WTC11 (cell line): Measurements from ENCODE around the gene CLDN2. TPM values are rescaled to one million over a fixed set of nuclear protein-coding genes. Genes with fewer than 3 reads are reported as not detected.

Experiments
- ATAC-seq: fragments of 200-7000 bp; cut with Tn5 transposase; 2 replicates; pipeline ENCODE4 v1.10.0; 2021; ENCODE audit warnings: mild to moderate bottlenecking, moderate library complexity
- CTCF ChIA-PET: fragments of 300-600 bp; sonication (Branson Sonifier 250); formaldehyde crosslinking; loops from one replicate; lab custom pipeline; 2021; ENCODE audit warnings: antibody characterized with exemption; lab: Charles Lee
- POLR2A ChIA-PET: fragments of 350-600 bp; sonication (Branson Sonifier 250); formaldehyde crosslinking; loops from one replicate; lab custom pipeline; 2021; ENCODE audit warnings: antibody characterized with exemption; lab: Charles Lee
- DNase-seq: peaks from one replicate; pipeline ENCODE4 v3.0.0; 2021; ENCODE audit warnings: low spot score
- H3K27ac Mint-ChIP-seq: 2 replicates; pipeline ENCODE4 v1.8.0; 2021; ENCODE audit warnings: mixed read lengths
- H3K27me3 Mint-ChIP-seq: 2 replicates; pipeline ENCODE4 v1.8.0; 2021; ENCODE audit warnings: low read depth, mild to moderate bottlenecking, moderate library complexity, mixed read lengths
- H3K36me3 Mint-ChIP-seq: 2 replicates; pipeline ENCODE4 v1.8.0; 2021; ENCODE audit warnings: mixed read lengths
- H3K4me1 Mint-ChIP-seq: 2 replicates; pipeline ENCODE4 v1.8.0; 2022; ENCODE audit warnings: mixed read lengths
- H3K4me3 Mint-ChIP-seq: 2 replicates; pipeline ENCODE4 v1.8.0; 2021; ENCODE audit warnings: mild to moderate bottlenecking, moderate library complexity, mixed read lengths
- H3K9me3 Mint-ChIP-seq: 2 replicates; pipeline ENCODE4 v1.8.0; 2021; ENCODE audit warnings: mixed read lengths
- ATF1 ChIP-seq: sonication (generic); formaldehyde crosslinking; IDR thresholded peaks from 2 replicates; pipeline ENCODE4 v1.8.1; 2023; ENCODE audit warnings: mild to moderate bottlenecking, moderate library complexity, missing genetic modification reagents
- CREB1 ChIP-seq: sonication (generic); formaldehyde crosslinking; IDR thresholded peaks from 2 replicates; pipeline ENCODE4 v1.8.0; 2023; ENCODE audit warnings: mild to moderate bottlenecking, missing genetic modification reagents
- CREM ChIP-seq: sonication (generic); formaldehyde crosslinking; IDR thresholded peaks from 2 replicates; pipeline ENCODE4 v1.8.1; 2022; ENCODE audit warnings: mild to moderate bottlenecking, missing genetic modification reagents, moderate library complexity
- FOXP1 ChIP-seq: sonication (generic); formaldehyde crosslinking; IDR thresholded peaks from 2 replicates; pipeline ENCODE4 v1.8.0; 2022; ENCODE audit warnings: missing genetic modification reagents, mild to moderate bottlenecking, moderate library complexity, borderline replicate concordance
- NFATC4 ChIP-seq: fragments of 250-450 bp; sonication (Bioruptor Pico); IDR thresholded peaks from 2 replicates; pipeline ENCODE4 v1.9.0; 2021; ENCODE audit warnings: mild to moderate bottlenecking
- NR2C2 ChIP-seq: sonication (generic); formaldehyde crosslinking; IDR thresholded peaks from 2 replicates; pipeline ENCODE4 v1.8.0; 2022; ENCODE audit warnings: mild to moderate bottlenecking, missing genetic modification reagents
- PRDM15 ChIP-seq: sonication (generic); formaldehyde crosslinking; IDR thresholded peaks from 2 replicates; pipeline ENCODE4 v1.8.0; 2022; ENCODE audit warnings: missing genetic modification reagents
- SMAD4 ChIP-seq: sonication (generic); formaldehyde crosslinking; IDR thresholded peaks from 2 replicates; pipeline ENCODE4 v1.8.0; 2022; ENCODE audit warnings: mild to moderate bottlenecking, missing genetic modification reagents
- TEAD4 ChIP-seq: sonication (generic); formaldehyde crosslinking; IDR thresholded peaks from 2 replicates; pipeline ENCODE4 v1.8.0; 2022; ENCODE audit warnings: mild to moderate bottlenecking, missing genetic modification reagents
- USF2 ChIP-seq: sonication (generic); formaldehyde crosslinking; IDR thresholded peaks from 2 replicates; pipeline ENCODE4 v1.8.1; 2023; ENCODE audit warnings: mild to moderate bottlenecking, missing genetic modification reagents, moderate library complexity
- ZBTB21 ChIP-seq: sonication (generic); formaldehyde crosslinking; IDR thresholded peaks from 2 replicates; pipeline ENCODE4 v1.8.1; 2023; ENCODE audit warnings: mild to moderate bottlenecking, missing genetic modification reagents, borderline replicate concordance
- ZMAT4 ChIP-seq: fragments of 250-450 bp; sonication (Bioruptor Pico); IDR thresholded peaks from 2 replicates; pipeline ENCODE4 v1.9.0; 2021; ENCODE audit warnings: mild to moderate bottlenecking
- ZNF138 ChIP-seq: sonication (generic); formaldehyde crosslinking; conservative IDR thresholded peaks from 2 replicates; pipeline ENCODE4 v1.8.1; 2022; ENCODE audit warnings: mild to moderate bottlenecking, moderate library complexity, missing genetic modification reagents
- ZNF423 ChIP-seq: fragments of 250-450 bp; sonication (Bioruptor Pico); IDR thresholded peaks from 2 replicates; pipeline ENCODE4 v2.1.2; 2022; ENCODE audit warnings: mild to moderate bottlenecking, moderate library complexity
- ZNF532 ChIP-seq: fragments of 250-450 bp; sonication (Bioruptor Pico); IDR thresholded peaks from 2 replicates; pipeline ENCODE4 v1.9.0; 2021; ENCODE audit warnings: mild to moderate bottlenecking, borderline replicate concordance
- total RNA-seq: library from RNA; stranded (reverse); gene quantifications from 3 replicates; pipeline ENCODE4 v1.2.3, GENCODE V29; 2021
- TF ChIP-seq, protein P1 (sequence below): sonication (generic); formaldehyde crosslinking; IDR thresholded peaks from 2 replicates; pipeline ENCODE4 v1.8.1; 2023; ENCODE audit warnings: mild to moderate bottlenecking, moderate library complexity, missing genetic modification reagents

Gene CLDN2
- total RNA-seq, 1 experiment from 2014 or later: 0.11 TPM

DNA sequence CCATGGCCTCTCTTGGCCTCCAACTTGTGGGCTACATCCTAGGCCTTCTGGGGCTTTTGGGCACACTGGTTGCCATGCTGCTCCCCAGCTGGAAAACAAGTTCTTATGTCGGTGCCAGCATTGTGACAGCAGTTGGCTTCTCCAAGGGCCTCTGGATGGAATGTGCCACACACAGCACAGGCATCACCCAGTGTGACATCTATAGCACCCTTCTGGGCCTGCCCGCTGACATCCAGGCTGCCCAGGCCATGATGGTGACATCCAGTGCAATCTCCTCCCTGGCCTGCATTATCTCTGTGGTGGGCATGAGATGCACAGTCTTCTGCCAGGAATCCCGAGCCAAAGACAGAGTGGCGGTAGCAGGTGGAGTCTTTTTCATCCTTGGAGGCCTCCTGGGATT is 8.0 kb downstream of the CLDN2 start:
- Mint-ChIP-seq H3K4me3 (no peak overlapping the region), H3K9me3 (no peaks in the 10 kb centered on the region), H3K27me3 (no peaks in the 10 kb centered on the region), H3K27ac (no peak overlapping the region), H3K4me1 (no peaks in the 10 kb centered on the region), H3K36me3 (no peaks in the 10 kb centered on the region)
- TF ChIP-seq ZNF423 (CRISPR knock-in tag) (no peak), SMAD4 (CRISPR knock-in tag) (no peak), NR2C2 (CRISPR knock-in tag) (no peak), CREM (CRISPR knock-in tag) (no peak), TEAD4 (CRISPR knock-in tag) (no peak), PRDM15 (CRISPR knock-in tag) (no peak), ATF1 (CRISPR knock-in tag) (no peak), ZMAT4 (no peak)
- DNase-seq (no peak), ATAC-seq (no peak)
- ChIA-PET POLR2A (interaction anchor here (0.6 kb wide), 1 partner anchor 687 kb away, joined by 3 read pairs; no protein-coding TSS in a partner anchor), CTCF (no interaction called here)

- Mint-ChIP-seq H3K4me3 (no peak overlapping the region), H3K27me3 (no peaks in the 10 kb centered on the region), H3K36me3 (no peaks in the 10 kb centered on the region), H3K4me1 (no peaks in the 10 kb centered on the region), H3K27ac (no peak overlapping the region), H3K9me3 (no peaks in the 10 kb centered on the region)
- TF ChIP-seq USF2 (CRISPR knock-in tag) (no peak), NFATC4 (CRISPR knock-in tag) (no peak), ZNF532 (CRISPR knock-in tag) (no peak), CREB1 (CRISPR knock-in tag) (no peak), FOXP1 (CRISPR knock-in tag) (no peak), ZBTB21 (CRISPR knock-in tag) (no peak), ZNF138 (CRISPR knock-in tag) (no peak)
- TF ChIP-seq, protein P1, sequence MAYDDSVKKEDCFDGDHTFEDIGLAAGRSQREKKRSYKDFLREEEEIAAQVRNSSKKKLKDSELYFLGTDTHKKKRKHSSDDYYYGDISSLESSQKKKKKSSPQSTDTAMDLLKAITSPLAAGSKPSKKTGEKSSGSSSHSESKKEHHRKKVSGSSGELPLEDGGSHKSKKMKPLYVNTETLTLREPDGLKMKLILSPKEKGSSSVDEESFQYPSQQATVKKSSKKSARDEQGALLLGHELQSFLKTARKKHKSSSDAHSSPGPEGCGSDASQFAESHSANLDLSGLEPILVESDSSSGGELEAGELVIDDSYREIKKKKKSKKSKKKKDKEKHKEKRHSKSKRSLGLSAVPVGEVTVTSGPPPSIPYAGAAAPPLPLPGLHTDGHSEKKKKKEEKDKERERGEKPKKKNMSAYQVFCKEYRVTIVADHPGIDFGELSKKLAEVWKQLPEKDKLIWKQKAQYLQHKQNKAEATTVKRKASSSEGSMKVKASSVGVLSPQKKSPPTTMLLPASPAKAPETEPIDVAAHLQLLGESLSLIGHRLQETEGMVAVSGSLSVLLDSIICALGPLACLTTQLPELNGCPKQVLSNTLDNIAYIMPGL (CRISPR knock-in tag): no peak
- DNase-seq (no peak), ATAC-seq (no peak)
- POLR2A ChIA-PET: no interaction called here
- CTCF ChIA-PET: interaction anchor here (1.7 to 1.8 kb wide), 2 partner anchors 28 to 37 kb away, joined by 3 to 7 read pairs; no protein-coding TSS in a partner anchor
Measured at GRCh38 chrX:106931831-106932491, 11.8 kb downstream of the CLDN2 start.
